Measurements from ENCODE around the gene IFI6. TPM values are rescaled to one million over a fixed set of nuclear protein-coding genes. Genes with fewer than 3 reads are reported as not detected.
"Not testable (repeated sequence)": the region's sequence is repeated elsewhere in the genome, so short reads cannot be mapped to it uniquely, and the experiment has no call there.

The IFI6 gene
- total RNA-seq, 1 donor from 2014 or later = 41.1 TPM

DNA sequence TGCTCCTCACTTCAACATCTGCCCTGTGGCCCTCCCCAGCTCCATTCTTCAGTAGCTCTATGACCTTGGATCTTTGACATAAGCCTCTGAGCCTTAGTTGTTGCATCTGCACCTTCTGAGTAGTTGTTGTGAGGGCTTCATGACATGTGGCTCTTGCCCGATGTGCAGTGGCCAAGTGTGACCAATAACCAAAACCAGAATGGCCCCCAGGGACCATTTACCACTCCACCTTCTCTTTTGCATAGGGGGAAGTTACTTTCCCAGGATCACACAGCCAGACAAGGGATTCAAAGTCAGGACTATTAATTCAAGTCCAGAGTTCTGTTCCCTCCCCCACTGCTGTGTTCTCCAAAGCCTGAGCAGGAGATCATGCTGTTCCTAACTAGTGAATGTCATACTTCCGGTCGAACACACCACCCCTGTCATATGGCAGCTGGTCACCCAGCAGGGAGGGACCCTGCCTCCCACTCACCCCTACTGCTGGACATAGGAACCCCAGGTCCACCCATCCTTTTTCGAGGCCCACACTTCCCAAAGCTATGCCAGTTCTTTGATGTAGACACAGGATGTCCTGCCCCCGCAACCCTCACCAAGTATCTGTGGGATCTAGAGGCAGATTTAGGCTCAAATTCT lies 41.0 kb downstream of the IFI6 start:
- DNase-seq (ENCODE audit: low read depth, low spot score) = no peak

DNA sequence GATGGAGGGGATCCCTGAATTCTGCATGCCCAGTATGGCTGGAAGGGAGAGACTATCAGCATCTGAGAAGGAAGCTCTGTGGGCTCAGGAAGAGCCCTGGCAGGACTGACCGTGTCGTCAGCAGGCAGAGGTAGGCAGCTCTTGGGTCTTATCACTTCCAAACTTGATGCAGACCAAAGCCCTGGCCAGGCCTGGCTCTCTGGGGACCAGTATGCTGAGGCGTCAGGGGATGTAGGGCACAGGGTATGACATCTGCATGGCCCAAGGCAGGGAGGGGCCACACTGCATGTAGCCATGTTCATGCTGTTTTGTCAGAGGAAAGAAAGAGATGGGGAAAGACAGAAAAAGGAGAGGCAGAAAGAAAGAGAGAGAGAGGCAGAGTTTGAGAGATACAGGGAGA lies 43.3 kb downstream of the IFI6 start:
- no peak for DNase-seq (ENCODE audit: low read depth, low spot score)

DNA sequence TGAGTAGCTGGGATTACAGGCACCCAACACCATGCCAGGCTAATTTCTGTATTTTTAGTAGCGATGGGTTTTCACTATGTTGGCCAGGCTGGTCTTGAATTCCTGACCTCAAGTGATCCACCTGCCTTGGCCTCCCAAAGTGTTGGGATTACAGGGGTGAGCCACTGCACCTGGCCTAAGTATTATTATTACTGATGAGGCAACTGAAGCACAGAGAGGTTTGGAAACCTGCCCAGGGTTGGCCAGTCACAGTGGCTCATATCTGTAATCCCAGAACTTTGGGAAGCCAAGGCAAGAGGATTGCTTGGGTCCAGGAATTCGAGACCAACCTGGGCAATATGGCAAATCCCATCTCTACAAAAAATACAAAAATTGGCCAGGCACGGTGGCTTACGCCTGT lies 44.3 kb downstream of the IFI6 start:
- DNase-seq (ENCODE audit: low read depth, low spot score) = not testable (repeated sequence)

DNA sequence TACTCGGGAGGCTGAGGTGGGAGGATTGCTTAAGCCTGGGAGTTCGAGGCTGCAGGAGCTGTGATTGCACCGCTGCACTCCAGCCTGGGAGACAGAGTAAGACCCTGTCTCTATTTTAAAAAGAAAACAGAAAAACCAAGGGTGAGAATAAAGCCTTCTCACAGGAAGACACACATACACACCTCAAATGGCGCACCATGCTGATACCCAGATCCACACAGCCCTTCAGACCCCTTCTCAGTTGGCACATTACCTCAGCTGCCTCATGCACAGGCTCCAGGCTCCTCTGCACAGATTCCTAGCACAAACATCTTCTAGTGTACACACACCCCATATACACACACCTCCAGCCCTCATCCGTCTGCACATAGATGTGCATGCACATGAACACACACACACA lies 44.9 kb downstream of the IFI6 start:
- DNase-seq (ENCODE audit: low read depth, low spot score) = no peak

DNA sequence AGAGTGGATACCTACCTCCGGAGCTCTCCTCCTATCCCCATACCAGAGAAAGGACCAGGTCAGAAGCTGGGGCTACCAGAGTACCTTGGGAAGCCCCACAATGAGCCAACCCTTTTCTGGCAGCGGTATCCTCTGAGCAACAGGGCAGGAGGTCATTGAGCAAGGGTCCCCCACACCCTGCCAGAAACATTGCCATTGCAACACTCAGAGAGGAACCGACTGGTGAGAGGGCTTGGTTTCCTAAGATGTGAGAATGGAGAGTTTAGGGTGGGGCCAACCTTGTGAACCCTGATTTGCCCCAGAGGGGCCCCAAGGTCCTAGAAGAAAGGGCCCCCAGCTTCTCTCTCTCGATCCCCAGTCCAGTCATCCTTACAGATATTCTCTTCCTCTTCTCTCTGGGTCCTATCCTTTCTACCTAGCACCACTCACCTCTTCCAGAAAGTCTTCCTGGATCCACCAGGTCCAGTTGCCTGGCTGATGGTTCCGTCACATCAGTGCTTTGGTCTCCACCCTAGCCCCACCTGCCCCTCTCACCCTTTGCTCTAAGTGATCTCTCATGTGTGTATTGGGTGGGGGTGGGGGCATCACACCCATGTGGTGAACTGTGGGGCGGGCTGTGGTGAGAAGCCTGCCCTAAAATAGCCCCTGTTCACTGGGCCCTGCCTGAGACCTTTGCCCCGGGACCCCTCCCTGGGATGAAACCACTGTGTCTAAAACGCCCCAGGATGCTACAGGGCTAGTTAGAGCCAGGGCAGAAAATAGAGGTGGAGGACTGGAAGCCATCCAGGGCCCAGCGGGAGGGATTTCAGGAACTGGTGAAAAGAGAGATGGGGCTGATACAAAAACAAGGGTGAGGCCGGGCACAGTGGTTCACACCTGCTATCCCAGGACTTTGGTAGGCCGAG lies 45.7 kb downstream of the IFI6 start:
- DNase-seq (ENCODE audit: low read depth, low spot score) = no peak

DNA sequence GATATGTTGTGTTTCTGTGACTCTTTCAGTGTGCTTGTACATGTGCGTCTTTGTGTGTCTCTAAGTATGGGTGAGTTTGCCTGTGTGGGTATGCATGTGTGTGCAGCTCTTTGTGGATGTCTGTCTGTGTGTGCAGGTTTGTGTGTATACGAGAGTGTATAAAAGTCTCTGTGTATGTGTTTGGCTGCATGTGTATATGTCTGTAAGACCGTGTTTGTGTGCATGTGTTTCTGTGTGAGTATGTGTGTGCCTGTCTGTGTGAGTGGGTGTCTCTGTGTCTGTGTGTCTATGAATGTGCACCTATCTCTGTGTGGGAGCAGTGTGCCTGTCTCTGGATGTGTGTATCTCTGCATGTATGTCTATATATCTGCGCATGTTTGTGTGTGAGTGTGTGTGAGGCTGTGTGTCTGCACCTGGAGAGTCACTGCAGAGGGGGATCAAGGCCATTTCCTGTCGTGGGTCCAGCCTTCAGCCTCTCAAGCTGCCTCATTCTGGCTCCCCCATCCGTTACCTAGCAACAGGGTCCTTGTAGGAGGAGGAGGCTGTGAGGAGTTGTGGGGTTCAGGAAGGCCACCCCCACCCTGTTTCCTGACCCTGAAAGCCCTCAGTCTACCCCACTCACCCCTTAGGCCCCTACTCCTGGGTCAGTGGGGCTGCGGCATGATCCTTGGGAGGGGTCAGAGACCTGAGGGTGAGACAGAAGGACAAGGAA lies 47.4 kb downstream of the IFI6 start:
- DNase-seq (ENCODE audit: low read depth, low spot score) = no peak

DNA sequence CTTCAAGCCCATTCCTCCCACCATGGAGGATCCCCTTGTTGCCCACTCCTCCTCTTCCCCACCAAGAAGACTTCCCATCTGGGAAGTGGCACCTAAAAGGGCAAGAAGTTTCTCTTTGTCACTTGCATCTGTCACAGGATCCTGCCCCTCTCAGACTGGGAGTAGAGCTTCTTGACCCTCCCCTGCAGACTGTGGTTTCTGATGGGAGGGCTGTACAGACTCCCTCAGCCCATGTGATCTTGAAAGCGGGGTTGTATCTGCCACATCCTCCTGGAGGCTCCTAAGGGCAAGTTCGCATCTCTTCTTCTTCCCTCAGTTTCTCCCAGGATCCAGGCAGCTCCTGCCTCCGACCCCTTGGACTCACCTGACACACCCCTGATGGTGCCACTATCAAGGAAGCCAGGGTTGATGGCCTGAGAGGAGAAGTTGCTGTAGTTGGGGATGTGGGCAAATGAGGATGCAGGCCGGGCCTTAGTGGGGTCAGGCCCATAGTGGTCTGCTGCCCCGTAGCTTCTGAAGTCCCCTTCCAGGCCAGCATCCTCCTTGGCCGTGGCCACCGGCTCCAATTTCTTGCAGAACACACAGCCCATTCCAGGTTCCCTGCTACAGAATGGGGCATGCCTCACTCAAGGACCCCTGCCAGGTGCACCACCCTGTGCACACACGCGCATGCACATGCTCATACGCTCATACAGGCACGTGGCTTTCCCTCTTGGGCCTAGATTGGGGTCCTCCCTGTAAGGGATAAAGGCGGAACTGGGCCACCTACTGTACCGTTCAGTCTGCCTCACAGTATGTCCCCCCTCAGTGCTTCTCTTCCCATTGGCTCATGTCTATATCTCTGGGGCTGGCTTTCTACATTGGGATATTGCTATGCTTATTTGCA lies 48.4 kb downstream of the IFI6 start:
- no peak for DNase-seq (ENCODE audit: low read depth, low spot score)

DNA sequence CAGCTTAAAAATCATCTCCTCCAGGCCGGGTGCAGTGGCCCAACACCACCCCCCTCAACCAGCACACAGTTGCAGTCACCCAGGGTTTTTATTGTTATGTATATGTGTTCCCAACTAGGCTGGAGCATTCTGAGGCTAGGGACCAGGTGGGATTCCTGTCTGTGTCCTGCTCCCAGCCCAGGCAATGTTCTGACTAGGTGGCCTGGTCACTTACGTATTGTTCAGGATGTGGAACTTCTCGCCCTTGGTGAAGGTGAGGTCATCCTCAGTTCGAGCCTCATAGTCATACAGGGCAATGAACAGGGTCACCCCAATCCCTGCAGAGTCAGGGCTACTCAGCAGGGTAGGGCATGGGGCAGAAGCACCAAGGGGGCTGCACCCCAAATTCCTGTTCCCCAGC lies 49.2 kb downstream of the IFI6 start:
- no peak for DNase-seq (ENCODE audit: low read depth, low spot score)

DNA sequence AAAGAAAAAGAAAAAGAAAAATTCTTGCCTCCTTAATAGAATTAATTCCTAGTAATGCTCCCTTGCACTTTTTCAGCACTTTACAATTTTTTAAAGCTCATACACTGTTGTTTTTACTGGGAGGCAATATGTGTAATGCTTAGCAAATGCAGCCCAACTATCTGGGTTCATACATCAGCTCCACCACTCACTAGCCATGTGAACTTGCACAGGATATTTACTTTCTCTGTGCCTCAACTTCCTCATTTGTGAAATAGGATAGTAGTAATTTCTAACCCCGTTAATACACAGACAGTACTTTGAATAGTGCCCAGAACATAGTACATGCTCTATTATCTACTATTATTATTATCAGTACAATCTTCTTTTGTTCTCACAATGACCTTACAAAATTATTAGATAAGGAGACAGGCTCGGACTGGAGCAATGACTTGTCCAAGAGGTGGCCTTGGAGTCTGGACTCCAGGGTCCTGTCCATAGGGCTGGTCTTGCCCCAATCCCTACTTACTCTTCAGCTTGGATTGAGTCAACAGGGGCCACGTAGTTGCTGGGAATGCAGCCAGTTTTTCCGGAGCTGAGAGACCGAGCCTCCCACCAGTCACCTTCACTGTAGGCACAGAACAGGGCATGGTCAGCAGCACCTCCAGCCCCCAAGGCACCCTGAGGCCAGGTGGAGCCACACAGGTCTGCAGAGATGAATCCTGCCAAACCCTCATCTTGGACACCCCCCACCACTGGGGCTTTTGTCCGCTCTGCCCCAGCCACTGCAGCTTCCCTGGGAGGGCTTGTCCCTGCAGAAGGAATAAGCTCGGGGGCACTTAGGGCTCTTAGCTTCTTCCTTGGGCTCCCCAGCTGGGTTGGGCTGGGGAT lies 50.7 kb downstream of the IFI6 start:
- no peak for DNase-seq (ENCODE audit: low read depth, low spot score)

DNA sequence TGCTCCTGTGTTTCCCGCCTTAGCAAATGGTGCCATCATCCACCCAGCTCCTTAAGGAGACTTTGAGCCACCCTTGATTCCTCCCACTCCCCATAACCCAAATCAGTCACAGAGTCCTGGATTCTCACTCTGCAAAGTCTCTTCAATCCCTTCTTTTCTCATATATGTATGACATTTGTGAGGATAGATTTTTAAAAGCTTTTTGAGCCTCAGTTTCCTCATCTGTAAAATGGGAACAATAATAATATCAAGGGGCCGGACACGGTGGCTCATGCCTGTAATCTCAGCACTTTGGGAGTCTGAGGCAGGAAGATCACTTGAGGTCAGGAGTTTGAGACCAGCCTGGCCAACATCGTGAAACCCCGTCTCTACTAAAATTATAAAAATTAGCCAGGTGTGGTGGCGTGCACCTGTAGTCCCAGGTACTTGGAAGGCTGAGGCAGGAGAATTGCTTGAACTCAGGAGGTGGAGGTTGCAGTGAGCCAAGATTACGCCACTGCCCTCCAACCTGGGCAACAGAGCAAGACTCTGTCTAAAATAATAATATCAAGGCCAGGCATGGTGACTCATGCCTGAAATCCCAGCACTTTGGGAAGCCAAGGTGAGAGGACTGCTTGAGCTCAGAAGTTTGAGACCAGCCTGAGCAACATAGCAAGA lies 52.1 kb downstream of the IFI6 start:
- DNase-seq (ENCODE audit: low read depth, low spot score) = not testable (repeated sequence)

DNA sequence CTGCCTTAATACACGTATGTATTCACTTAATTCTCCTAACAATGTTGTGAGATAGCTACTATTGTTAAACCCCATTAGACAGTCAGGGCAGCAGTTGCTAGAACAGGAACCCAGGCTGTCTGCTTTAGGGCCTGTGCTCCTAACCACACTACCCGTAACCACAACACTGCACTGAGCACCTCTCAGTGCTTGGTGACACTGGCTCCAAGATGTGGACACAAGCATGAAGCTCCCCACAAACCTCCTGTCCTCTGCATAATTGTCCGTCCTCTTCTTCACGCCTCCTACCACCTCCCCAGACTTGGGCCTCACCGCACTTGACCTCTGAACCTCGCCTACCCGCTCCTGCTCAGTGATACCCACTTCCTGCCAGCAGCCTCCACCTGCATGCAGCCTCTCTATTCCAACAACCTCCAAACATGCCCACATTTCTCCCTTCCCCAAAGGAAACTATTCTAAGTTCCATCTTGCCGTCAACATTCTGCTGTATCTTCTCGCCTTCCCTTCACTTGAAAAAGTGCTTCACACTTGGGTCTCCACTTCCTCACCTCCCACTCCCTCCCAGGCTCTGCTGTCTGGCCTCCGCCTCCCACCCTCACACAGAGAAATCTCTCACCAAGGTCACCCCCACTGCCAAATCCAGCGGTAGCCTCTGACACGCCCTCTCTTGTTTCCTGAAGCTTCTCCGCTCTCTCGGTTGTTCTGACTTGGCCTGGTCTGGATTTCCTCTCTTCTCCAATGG lies 53.5 kb downstream of the IFI6 start:
- no peak for DNase-seq (ENCODE audit: low read depth, low spot score)

DNA sequence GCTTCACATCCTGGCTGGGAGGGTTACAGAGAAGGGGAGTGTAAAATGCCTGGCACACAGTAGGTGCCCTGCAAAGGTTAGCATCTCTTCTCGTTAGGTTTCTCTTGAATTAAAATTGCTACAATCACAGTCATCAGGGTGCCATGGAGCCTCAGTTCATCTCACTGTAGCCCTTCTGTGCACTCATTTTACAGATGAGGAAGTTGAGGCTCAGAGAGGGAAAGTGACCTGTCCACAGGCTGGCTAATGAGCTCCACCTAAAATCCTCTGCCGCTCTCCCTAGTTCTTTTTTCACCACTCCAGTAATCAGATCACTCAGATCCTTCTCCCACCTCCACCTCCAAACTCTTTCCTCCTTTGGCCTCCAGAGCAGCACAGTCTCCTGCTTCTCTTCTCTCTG lies 54.6 kb downstream of the IFI6 start:
- DNase-seq (ENCODE audit: low read depth, low spot score) = no peak

DNA sequence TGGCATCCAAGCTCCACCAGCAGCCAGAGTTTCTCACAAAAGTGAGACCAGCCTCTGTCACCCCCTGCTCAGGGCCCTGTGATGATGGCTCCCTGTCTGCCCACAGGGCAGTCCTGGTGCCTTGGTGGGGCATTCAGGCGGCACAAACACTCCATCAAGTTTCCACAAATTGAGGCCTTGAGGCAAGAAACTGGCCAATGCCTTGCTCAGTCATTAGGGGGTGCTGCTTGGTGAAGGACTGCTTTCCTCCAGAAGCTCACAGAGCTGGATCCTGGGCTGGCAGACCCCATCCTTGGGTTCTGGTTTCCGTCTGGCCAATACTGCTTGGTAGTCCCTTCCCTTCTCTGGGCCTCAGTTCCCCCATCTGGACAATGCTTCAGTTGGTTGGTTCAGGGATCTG lies 55.6 kb downstream of the IFI6 start:
- no peak for DNase-seq (ENCODE audit: low read depth, low spot score)

Other genes with a start within 250 kb of the IFI6 start
- gene WASF2, start 182.0 kb downstream of the IFI6 start, total RNA-seq = 33.7 and 35.2 TPM in 2 replicates
- 4.3 and 7.0 TPM in 2 replicates for gene AHDC1, start 68.0 kb downstream of the IFI6 start, total RNA-seq
- gene FGR, start 37.0 kb downstream of the IFI6 start, total RNA-seq = 0.07 and 0.18 TPM in 2 replicates
- 12.0 and 14.7 TPM in 2 replicates for gene FAM76A, start 53.8 kb upstream of the IFI6 start, total RNA-seq
- gene STX12, start 101.0 kb upstream of the IFI6 start, total RNA-seq = 103 and 123 TPM in 2 replicates
- 58.7 and 64.9 TPM in 2 replicates for gene PPP1R8, start 158.6 kb upstream of the IFI6 start, total RNA-seq
- gene THEMIS2, start 200.4 kb upstream of the IFI6 start, total RNA-seq = 3.7 and 4.1 TPM in 2 replicates
- gene RPA2, start 242.4 kb upstream of the IFI6 start, total RNA-seq = 43.5 and 68.0 TPM in 2 replicates